HG02678 (cell line): Measurements from ENCODE around the gene AP1AR.
"Not testable (repeated sequence)": the region's sequence is repeated elsewhere in the genome, so short reads cannot be mapped to it uniquely, and the experiment has no call there.

Experiments
- ATAC-seq: cut with Tn5 transposase; IDR thresholded peaks from one replicate; pipeline ENCODE4 v1.9.1; 2021; ENCODE audit warnings: mild to moderate bottlenecking, moderate library complexity; ENCODE audit not compliant: unreplicated experiment

The AP1AR gene

GRCh38 chr4:112277705-112278448, 46.3 kb downstream of the AP1AR start:
- ATAC-seq = no peak

GRCh38 chr4:112279025-112279881, 47.7 kb downstream of the AP1AR start:
- peak; percentile 69 for ATAC-seq

- ATAC-seq = no peak
Observed at GRCh38 chr4:112279882-112280315, 48.3 kb downstream of the AP1AR start.

- ATAC-seq = no peak
Observed at GRCh38 chr4:112280386-112281056, 48.9 kb downstream of the AP1AR start.

GRCh38 chr4:112281895-112282398, 50.4 kb downstream of the AP1AR start:
- ATAC-seq = not testable (repeated sequence)

- ATAC-seq = no peak
Observed at GRCh38 chr4:112282860-112283667, 51.5 kb downstream of the AP1AR start.

DNA sequence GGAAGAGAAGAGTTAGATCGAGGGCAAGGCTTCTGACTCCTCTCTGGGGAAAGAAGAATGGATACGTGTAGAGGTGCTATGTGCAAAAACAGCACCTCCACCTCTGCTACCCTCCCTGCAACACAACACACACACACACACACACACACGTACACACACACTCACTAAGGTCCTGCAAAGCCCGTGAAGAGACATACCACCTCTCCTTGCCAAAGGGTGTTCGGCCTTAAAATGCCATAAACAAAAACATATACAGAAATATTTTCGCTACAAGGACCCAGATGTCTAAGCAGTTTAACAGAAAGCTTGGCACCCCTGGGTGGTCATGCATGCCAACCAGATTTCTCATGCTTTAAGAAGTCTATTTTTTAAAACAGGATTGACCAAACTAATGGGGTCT, 52.6 kb downstream of the AP1AR start:
- ATAC-seq = no peak

- ATAC-seq = no peak
Observed at GRCh38 chr4:112284662-112285411, 53.2 kb downstream of the AP1AR start.

DNA sequence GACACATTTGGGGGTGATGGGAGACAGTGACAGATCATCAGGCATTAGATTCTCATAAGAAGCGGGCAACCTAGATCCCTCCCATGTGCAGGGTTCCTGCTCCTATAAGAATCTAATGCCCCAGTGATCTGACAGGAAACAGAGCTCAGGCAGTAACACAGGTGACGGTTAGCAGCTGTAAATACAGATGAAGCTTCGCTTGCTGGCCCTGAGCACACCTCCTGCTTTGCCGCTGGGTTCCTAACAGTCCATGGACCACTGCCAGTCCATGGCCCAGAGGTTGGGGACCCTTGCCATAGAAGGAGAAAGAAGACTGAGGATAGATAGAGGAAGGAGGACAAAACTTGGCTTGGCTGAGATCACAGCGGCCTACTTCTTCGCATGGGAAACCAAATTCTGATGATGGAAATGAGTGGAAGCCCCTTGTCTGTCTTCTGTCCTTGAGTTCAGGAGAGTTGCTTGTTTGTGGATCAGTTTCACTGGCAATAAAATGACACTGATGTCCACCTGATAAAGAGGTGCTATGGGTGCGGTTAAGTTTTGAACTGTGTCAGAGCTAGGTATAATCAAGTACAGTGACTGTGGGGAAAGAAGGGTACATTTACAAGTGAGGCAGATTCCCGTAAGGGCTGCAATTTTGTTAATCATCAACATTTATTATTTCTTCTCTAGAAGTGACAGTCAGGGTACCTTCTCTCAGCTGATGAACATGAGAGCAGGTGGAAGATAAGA, 55.8 kb downstream of the AP1AR start:
- peak; percentile 25 for ATAC-seq

DNA sequence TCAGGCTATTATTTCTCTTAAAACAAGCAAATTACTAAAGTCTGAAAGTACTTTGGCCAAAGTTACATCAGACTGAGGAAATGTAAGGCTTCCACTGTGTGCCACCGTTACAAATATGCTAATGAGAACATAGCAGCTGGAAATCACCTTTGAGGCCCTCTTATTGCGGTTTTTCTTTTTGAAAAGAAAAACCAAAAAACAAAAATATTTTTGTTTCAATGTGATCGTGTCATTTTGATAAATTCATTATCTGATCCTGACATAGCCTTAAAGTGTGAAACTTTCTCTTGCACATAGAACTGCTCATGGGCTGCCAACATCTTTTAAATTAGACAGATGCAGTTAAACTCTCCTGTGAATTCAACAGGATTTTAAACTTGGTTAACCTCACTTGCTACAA, 56.9 kb downstream of the AP1AR start:
- peak; percentile 26 for ATAC-seq

GRCh38 chr4:112289407-112290253, 58.0 kb downstream of the AP1AR start:
- ATAC-seq = no peak

DNA sequence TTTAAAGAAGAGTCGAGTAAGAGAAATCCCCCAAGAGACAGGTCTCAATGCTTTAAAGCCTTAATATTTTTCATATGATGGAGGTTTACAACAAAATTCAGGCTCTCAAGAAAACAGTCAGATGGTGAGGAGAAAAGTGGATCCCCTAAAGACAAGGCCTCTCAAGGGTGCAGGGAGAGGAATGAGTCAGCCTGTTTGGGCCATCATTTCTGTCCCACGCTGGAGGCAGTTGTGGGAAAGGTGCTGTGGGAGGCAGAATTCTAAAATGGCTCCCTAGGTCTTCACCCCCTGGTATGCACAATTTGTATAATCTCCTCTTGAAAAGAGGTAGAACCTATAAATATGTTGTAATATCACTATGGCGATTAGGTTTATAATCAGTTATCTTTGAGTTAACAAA, 58.8 kb downstream of the AP1AR start:
- ATAC-seq = no peak

DNA sequence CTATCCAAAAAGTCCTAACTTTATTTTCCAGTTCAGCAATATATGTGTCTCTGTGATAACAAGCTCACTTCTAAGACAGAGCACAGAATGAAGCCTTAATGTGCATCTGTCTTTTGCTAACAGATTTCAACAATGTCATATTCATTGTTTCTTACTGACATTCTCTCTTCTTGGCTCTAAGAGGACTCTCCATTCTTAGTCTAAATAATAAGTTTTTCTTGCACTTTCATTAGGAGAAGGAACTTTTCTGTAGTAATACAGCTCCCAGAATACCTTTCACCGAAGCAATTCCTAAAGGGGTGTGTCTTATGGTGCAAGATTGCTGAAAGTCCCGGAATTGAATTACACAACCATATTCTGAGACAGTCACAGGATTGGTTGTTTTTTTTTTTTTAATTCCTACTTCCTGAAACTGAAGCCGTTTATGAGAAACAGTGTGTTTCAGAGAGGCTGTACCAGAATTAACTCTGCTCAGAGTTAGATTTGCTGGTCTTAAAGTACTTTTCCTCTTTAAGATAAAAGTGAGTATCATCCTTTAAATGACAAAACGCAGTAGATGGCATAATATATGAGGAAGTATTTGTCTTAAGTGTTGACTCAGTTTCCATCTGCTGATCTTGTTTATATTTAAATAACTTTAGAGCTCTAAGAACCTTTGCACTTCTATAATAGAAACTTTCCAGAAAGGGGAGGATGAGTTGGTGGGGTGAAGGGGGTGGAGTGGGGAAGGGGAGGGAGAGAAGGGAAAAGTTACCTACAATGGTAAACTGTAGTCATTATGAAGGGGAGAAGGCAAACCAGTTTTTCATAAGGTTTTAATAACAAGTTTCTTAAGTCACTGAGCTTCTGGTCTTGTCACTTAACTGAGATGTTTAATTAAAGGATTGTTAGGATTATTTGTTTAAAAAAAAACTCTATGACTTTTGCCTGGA, 65.6 kb downstream of the AP1AR start, which contains the start of gene ALPK1:
ALPK1 (plus strand) TSS at position 421 of the 932 bp plus-strand sequence.
- peak; percentile 87 for ATAC-seq

DNA sequence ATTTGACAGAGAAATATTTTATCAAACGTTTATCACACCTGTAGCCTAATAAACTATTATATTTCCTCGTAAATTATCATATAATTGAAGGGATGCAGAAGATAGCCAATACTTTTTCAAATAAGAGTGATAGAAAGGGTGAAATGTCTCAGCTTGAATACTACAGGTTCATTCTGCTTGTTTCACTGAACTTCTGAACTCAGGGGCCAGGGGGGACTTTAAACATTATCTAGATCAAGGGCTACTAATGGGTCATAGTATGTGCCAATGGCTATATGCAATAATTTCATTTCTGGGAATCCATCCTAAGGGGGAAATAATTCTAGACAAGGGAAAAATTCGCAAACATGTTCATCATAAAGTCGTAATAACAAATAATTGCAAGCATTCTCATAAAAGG, 68.1 kb downstream of the AP1AR start:
- ATAC-seq = no peak

DNA sequence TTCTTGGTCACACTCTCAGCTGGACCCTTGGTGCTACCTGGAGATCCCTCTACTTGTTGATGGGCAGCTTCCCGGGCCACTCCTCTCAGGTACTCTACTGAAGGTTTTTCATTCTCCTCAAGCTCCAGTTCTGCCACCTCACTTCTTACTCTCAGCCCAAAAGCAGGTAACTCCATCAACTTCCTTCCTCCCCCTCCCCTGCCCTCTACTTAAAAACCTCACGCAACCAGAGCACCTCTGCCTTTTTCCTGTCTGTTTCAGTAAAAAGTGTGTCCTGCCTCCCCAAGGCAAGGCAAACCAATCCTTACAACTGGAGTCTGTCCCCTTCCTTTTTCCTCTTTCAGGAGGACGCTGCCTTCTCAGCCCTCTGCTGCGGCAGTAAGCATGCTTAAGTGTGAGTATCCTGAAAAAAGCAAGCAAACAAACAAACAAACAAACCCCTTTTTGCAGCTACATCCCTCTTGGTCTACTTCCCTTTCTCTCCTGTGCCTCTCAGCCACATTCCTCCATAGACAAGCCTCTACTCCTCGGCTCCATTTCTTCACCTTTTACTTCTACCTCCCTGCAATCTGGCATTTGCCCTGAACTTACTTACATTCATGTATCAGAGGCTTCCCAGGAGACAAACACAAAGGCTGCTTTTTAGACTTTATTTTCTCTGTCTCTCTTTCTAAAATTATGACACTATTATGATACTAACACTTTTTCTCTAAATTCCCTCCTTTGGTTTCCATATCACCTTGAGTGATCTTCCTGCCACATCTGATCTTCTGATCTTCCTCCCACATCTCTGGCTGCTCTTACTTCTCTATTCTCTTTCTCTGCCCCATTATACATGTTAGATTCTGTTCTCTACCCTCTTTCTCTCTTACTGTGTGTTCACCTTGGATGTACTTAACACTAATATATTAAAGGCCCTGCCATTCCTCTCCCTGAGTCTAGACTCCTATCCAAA, 71.0 kb downstream of the AP1AR start:
- ATAC-seq = peak; percentile 49

- ATAC-seq = not testable (repeated sequence)
Observed at GRCh38 chr4:112305477-112305876, 73.9 kb downstream of the AP1AR start.
